Measurements from ENCODE around the gene HTR3C.

DNA sequence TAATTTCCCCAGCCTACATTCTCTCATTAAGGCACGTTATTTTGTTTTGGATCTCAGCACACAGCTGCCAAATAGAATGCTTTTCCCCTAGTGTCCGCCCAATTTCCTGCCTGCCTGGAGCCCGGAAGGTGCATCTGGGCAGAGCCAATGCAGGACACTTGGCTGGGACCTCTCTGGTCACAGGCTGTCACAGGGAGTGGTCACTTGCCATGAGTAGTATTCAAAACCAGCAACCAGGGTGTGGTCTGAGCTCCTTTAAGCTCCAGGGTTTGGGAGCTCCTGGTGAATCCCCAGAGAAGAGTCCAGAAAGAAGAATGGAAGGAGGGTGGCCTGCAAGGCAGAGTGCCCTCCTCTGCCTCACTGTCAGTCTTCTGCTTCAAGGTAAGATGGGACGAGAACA, at the start of gene HTR3C:
- TF ChIP-seq TAF1 (IDR thresholded peaks at IDR 0.05; ENCODE audit: low read depth) (no peak), RAD21 (conservative IDR thresholded peaks at IDR 0.05) (no peak), POLR2AphosphoS5 (IDR thresholded peaks at IDR 0.05) (no peak), REST (IDR thresholded peaks at IDR 0.05; ENCODE audit: borderline replicate concordance) (no peak)
- TF ChIP-seq, protein P1, sequence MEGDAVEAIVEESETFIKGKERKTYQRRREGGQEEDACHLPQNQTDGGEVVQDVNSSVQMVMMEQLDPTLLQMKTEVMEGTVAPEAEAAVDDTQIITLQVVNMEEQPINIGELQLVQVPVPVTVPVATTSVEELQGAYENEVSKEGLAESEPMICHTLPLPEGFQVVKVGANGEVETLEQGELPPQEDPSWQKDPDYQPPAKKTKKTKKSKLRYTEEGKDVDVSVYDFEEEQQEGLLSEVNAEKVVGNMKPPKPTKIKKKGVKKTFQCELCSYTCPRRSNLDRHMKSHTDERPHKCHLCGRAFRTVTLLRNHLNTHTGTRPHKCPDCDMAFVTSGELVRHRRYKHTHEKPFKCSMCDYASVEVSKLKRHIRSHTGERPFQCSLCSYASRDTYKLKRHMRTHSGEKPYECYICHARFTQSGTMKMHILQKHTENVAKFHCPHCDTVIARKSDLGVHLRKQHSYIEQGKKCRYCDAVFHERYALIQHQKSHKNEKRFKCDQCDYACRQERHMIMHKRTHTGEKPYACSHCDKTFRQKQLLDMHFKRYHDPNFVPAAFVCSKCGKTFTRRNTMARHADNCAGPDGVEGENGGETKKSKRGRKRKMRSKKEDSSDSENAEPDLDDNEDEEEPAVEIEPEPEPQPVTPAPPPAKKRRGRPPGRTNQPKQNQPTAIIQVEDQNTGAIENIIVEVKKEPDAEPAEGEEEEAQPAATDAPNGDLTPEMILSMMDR (IDR thresholded peaks at IDR 0.05; ENCODE audit: poor library complexity, severe bottlenecking), result no peak

All from neural cell (in vitro differentiated cells).